OCI-LY7 (cell line): ENCODE data around the gene SRGAP1. TPM values are rescaled to one million over a fixed set of nuclear protein-coding genes. Genes with fewer than 3 reads are reported as not detected.

Source experiments
- BruUV-seq: library from RNA; stranded (reverse); fragments of 400-500 nt; replicated peaks from 2 replicates; lab custom pipeline; 2021; lab: Mats Ljungman, UMichigan
- CTCF ChIA-PET: fragments of 300-600 bp; sonication (Branson Sonifier 250); formaldehyde crosslinking; loops from one replicate; lab custom pipeline; 2022; ENCODE audit warnings: antibody characterized with exemption; ENCODE audit not compliant: unreplicated experiment; lab: Charles Lee
- POLR2A ChIA-PET: fragments of 300-600 bp; sonication (Branson Sonifier 250); formaldehyde crosslinking; loops from one replicate; lab custom pipeline; 2022; ENCODE audit warnings: antibody characterized with exemption; lab: Charles Lee
- DNase-seq: peaks from one replicate; pipeline ENCODE4 v3.0.0-alpha.2; 2015; ENCODE audit warnings: low spot score
- H2AFZ ChIP-seq: fragments of 200-600 bp; sonication (generic), shearing (Covaris generic); 2 replicates; pipeline ENCODE4 v1.6.1; 2014; ENCODE audit warnings: mild to moderate bottlenecking, antibody characterized with exemption, low read length, moderate library complexity
- H3K27ac ChIP-seq: fragments of 200-600 bp; sonication (generic); 2 replicates; pipeline ENCODE4 v1.5.1; 2014; ENCODE audit warnings: mixed run types, low read depth, mild to moderate bottlenecking, moderate library complexity, low read length, inconsistent platforms; ENCODE audit not compliant: poor library complexity, severe bottlenecking
- H3K36me3 ChIP-seq: fragments of 200-600 bp; sonication (generic); 2 replicates; pipeline ENCODE4 v1.6.1; 2014; ENCODE audit warnings: mild to moderate bottlenecking, antibody characterized with exemption, low read length, moderate library complexity, mixed read lengths; ENCODE audit not compliant: insufficient read depth
- H3K4me1 ChIP-seq: fragments of 200-600 bp; sonication (generic); 2 replicates; pipeline ENCODE4 v1.5.1; 2014; ENCODE audit warnings: mild to moderate bottlenecking, low read length; ENCODE audit not compliant: insufficient read depth, poor library complexity, severe bottlenecking
- H3K4me2 ChIP-seq: fragments of 200-600 bp; sonication (generic); 2 replicates; pipeline ENCODE4 v1.6.1; 2014; ENCODE audit warnings: mild to moderate bottlenecking, low read length
- H3K4me3 ChIP-seq: fragments of 200-600 bp; sonication (generic); 2 replicates; pipeline ENCODE4 v1.5.1; 2014; ENCODE audit warnings: mild to moderate bottlenecking, low read depth, low read length; ENCODE audit not compliant: poor library complexity, severe bottlenecking
- H3K79me2 ChIP-seq: fragments of 200-600 bp; sonication (generic); 2 replicates; pipeline ENCODE4 v1.6.1; 2016; ENCODE audit warnings: low read depth, mild to moderate bottlenecking, low read length, moderate library complexity, mixed read lengths; ENCODE audit not compliant: insufficient read depth
- H3K9me2 ChIP-seq: fragments of 200-600 bp; sonication (generic); 2 replicates; pipeline ENCODE4 v1.6.1; 2016; ENCODE audit warnings: mild to moderate bottlenecking, low read length, mixed read lengths; ENCODE audit not compliant: insufficient read depth
- H3K9me3 ChIP-seq: fragments of 200-600 bp; sonication (generic); 2 replicates; pipeline ENCODE4 v1.6.1; 2014; ENCODE audit warnings: mild to moderate bottlenecking, mixed run types, low read length, mixed read lengths
- H4K20me1 ChIP-seq: fragments of 200-600 bp; sonication (generic); 2 replicates; pipeline ENCODE4 v1.6.1; 2014; ENCODE audit warnings: mild to moderate bottlenecking, antibody characterized with exemption, low read length, moderate library complexity, mixed read lengths; ENCODE audit not compliant: insufficient read depth
- EZH2phosphoT487 ChIP-seq: fragments of 200-600 bp; sonication (generic); IDR thresholded peaks from 2 replicates; pipeline ENCODE4 v1.6.1; 2018; ENCODE audit warnings: low read depth, borderline replicate concordance, mild to moderate bottlenecking, mixed run types, antibody characterized with exemption, low read length, moderate library complexity, mixed read lengths
- intact Hi-C: fragments of 100-400 bp; cut with micrococcal nuclease; formaldehyde crosslinking; loops from one replicate; pipeline ENCODE4 v1.10.0; 2022; ENCODE audit not compliant: unreplicated experiment
- total RNA-seq, 2 experiments: library from RNA; depleted of rRNA in 1 of 2; stranded (reverse); fragments of >200 nt in 1 of 2; shearing (Covaris generic) in 1 of 2; gene quantifications; 2 replicates each; pipeline ENCODE4 v1.2.3, GENCODE V29; 2014 to 2022
- TF ChIP-seq, protein P1 (sequence below): fragments of 200-600 bp; sonication (generic); conservative IDR thresholded peaks from 2 replicates; pipeline ENCODE4 v1.5.1; 2014; ENCODE audit warnings: mild to moderate bottlenecking, antibody characterized with exemption, low read length, moderate library complexity, mixed read lengths

SRGAP1 gene
- total RNA-seq, 2 experiments from 2014 or later: 0.06 TPM; not detected in 1

DNA sequence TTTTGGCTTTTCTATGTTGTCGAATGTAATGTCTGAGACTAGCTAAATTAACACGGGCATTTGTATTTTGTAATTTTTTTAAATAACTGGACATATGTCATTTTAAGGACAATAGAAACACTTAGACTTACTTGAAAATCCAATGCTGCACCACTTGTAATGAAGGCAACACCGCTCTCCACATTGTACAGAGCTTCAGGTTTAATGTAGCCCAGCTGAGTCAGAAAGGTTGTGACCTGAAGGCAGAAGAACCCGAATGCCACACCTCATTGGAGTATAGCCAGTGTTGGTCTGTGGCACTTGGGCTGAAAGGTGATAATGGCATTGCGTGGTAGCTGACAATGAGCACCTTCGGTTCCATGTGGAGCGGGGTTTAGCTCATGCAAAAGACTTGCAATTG lies 298.3 kb downstream of the SRGAP1 start:
- H3K4me2 ChIP-seq: no peak overlapping the region
- H3K4me3 ChIP-seq: no peak overlapping the region
- no peaks in the 10 kb centered on the region for H3K36me3 ChIP-seq
- no peak for TF ChIP-seq EZH2phosphoT487
- TF ChIP-seq, protein P1, sequence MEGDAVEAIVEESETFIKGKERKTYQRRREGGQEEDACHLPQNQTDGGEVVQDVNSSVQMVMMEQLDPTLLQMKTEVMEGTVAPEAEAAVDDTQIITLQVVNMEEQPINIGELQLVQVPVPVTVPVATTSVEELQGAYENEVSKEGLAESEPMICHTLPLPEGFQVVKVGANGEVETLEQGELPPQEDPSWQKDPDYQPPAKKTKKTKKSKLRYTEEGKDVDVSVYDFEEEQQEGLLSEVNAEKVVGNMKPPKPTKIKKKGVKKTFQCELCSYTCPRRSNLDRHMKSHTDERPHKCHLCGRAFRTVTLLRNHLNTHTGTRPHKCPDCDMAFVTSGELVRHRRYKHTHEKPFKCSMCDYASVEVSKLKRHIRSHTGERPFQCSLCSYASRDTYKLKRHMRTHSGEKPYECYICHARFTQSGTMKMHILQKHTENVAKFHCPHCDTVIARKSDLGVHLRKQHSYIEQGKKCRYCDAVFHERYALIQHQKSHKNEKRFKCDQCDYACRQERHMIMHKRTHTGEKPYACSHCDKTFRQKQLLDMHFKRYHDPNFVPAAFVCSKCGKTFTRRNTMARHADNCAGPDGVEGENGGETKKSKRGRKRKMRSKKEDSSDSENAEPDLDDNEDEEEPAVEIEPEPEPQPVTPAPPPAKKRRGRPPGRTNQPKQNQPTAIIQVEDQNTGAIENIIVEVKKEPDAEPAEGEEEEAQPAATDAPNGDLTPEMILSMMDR: no peak
- H3K79me2 ChIP-seq: no peaks in the 10 kb centered on the region
- CTCF ChIA-PET: no interaction called here
- H2AFZ ChIP-seq: no peak overlapping the region
- H4K20me1 ChIP-seq: no peaks in the 10 kb centered on the region
- no peak for DNase-seq
- intact Hi-C loops: no loop called here
- H3K27ac ChIP-seq: no peak overlapping the region
- H3K4me1 ChIP-seq: no peaks in the 10 kb centered on the region
- BruUV-seq: no TSS peak
- no peaks in the 10 kb centered on the region for H3K9me3 ChIP-seq
- H3K9me2 ChIP-seq: no peaks in the 10 kb centered on the region
- POLR2A ChIA-PET: interaction anchor here (0.7 kb wide), 1 partner anchor 297 kb away, joined by 3 read pairs; no protein-coding TSS in a partner anchor

GRCh38 chr12:64145226-64145625 lies 300.7 kb downstream of the SRGAP1 start:
- Histone ChIP-seq H3K4me3 (no peak overlapping the region), H3K79me2 (no peaks in the 10 kb centered on the region), H3K9me3 (no peaks in the 10 kb centered on the region), H3K27ac (no peak overlapping the region), H3K4me2 (no peak overlapping the region), H3K36me3 (no peaks in the 10 kb centered on the region), H3K9me2 (no peaks in the 10 kb centered on the region), H4K20me1 (no peaks in the 10 kb centered on the region), H3K4me1 (no peaks in the 10 kb centered on the region), H2AFZ (no peak overlapping the region)
- ChIA-PET POLR2A (interaction anchor here (0.7 kb wide), 1 partner anchor 176 kb away, joined by 5 read pairs; no protein-coding TSS in a partner anchor), CTCF (interaction anchor here (0.6 kb wide), 1 partner anchor 219 kb away, joined by 3 read pairs; no protein-coding TSS in a partner anchor)
- no peak for DNase-seq
- intact Hi-C loops: no loop called here
- TF ChIP-seq EZH2phosphoT487: no peak
- TF ChIP-seq, protein P1: no peak
- BruUV-seq: no TSS peak

- H3K4me2 ChIP-seq: no peak overlapping the region
- H2AFZ ChIP-seq: no peak overlapping the region
- POLR2A ChIA-PET: no interaction called here
- H3K9me3 ChIP-seq: no peaks in the 10 kb centered on the region
- CTCF ChIA-PET: no interaction called here
- H3K4me3 ChIP-seq: no peak overlapping the region
- no peaks in the 10 kb centered on the region for H3K4me1 ChIP-seq
- intact Hi-C loops: no loop called here
- DNase-seq: no peak
- H3K9me2 ChIP-seq: no peaks in the 10 kb centered on the region
- TF ChIP-seq, protein P1: no peak
- TF ChIP-seq EZH2phosphoT487: no peak
- no peaks in the 10 kb centered on the region for H3K79me2 ChIP-seq
- no peaks in the 10 kb centered on the region for H3K36me3 ChIP-seq
- BruUV-seq: no TSS peak
- H4K20me1 ChIP-seq: no peaks in the 10 kb centered on the region
- no peak overlapping the region for H3K27ac ChIP-seq
Measured at GRCh38 chr12:64147011-64147631, 302.6 kb downstream of the SRGAP1 start.
